Endothelial cell (in vitro differentiated cells): Measurements from ENCODE around the gene CCDC63. TPM values are rescaled to one million over a fixed set of nuclear protein-coding genes. Genes with fewer than 3 reads are reported as not detected.
A peak's percentile ranks its signal among the peaks of the same experiment; 100 is the strongest.

Experiments
- DNase-seq: peaks from one replicate; pipeline ENCODE4 v3.0.0; 2021; ENCODE audit warnings: low spot score
- H3K27ac Mint-ChIP-seq: one replicate; pipeline ENCODE4 v1.8.0; 2021; ENCODE audit warnings: mixed read lengths, inconsistent platforms; ENCODE audit not compliant: unreplicated experiment
- H3K27me3 Mint-ChIP-seq: one replicate; pipeline ENCODE4 v1.8.0; 2021; ENCODE audit warnings: mild to moderate bottlenecking, moderate library complexity, mixed read lengths, inconsistent platforms; ENCODE audit not compliant: unreplicated experiment
- H3K36me3 Mint-ChIP-seq: one replicate; pipeline ENCODE4 v1.8.0; 2021; ENCODE audit warnings: mild to moderate bottlenecking, low read depth, mixed read lengths, inconsistent platforms; ENCODE audit not compliant: unreplicated experiment
- H3K4me1 Mint-ChIP-seq: one replicate; pipeline ENCODE4 v1.8.0; 2021; ENCODE audit warnings: mild to moderate bottlenecking, mixed read lengths, inconsistent platforms; ENCODE audit not compliant: unreplicated experiment
- H3K4me3 Mint-ChIP-seq: one replicate; pipeline ENCODE4 v1.8.0; 2021; ENCODE audit warnings: mild to moderate bottlenecking, mixed read lengths, inconsistent platforms; ENCODE audit not compliant: unreplicated experiment
- H3K9me3 Mint-ChIP-seq: one replicate; pipeline ENCODE4 v1.8.0; 2021; ENCODE audit warnings: mixed read lengths, inconsistent platforms; ENCODE audit not compliant: unreplicated experiment
- total RNA-seq: library from RNA; stranded (reverse); fragmentation: NEBNext Ultra II Directional; extraction: Animal tissue kit (Norgen Biotek cat#: 25700); gene quantifications from one replicate; pipeline ENCODE4 v1.2.1, GENCODE V29; 2021; ENCODE audit not compliant: unreplicated experiment
- TF ChIP-seq, protein P1 (sequence below): fragments of 200-600 bp; sonication (generic); IDR thresholded peaks from one replicate; pipeline ENCODE4 v1.5.0; 2021; ENCODE audit warnings: antibody characterized with exemption; ENCODE audit not compliant: unreplicated experiment

Gene CCDC63
- total RNA-seq, 1 donor from 2014 or later = 0.36 TPM

DNA sequence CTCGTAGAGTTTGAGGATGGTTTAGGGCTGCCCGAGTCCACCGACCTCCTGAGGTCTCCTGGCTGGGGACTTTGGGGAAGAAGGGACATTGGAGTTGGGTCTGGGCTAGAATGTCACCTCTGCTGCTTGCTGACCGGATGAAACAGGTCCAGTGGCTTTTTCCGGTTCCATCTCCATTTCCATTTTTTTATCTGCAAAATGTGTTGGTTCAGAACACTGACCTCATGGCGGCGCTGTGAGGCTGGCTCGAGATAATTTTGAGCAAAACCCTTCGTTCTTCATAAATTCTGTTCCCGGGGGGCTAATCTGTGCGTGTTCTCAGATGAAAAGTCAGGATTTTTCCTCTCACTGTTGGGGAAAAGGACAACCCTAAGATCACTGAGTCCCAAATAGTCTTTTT is 85.3 kb downstream of the CCDC63 start:
- Mint-ChIP-seq H3K4me1 (no peaks in the 10 kb centered on the region), H3K9me3 (no peaks in the 10 kb centered on the region), H3K27ac (no peak overlapping the region), H3K27me3 (peaks cover 4% of the 10 kb centered on the region), H3K4me3 (no peak overlapping the region), H3K36me3 (no peaks in the 10 kb centered on the region)
- peak; percentile 27 for DNase-seq
- TF ChIP-seq, protein P1, sequence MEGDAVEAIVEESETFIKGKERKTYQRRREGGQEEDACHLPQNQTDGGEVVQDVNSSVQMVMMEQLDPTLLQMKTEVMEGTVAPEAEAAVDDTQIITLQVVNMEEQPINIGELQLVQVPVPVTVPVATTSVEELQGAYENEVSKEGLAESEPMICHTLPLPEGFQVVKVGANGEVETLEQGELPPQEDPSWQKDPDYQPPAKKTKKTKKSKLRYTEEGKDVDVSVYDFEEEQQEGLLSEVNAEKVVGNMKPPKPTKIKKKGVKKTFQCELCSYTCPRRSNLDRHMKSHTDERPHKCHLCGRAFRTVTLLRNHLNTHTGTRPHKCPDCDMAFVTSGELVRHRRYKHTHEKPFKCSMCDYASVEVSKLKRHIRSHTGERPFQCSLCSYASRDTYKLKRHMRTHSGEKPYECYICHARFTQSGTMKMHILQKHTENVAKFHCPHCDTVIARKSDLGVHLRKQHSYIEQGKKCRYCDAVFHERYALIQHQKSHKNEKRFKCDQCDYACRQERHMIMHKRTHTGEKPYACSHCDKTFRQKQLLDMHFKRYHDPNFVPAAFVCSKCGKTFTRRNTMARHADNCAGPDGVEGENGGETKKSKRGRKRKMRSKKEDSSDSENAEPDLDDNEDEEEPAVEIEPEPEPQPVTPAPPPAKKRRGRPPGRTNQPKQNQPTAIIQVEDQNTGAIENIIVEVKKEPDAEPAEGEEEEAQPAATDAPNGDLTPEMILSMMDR = peak; percentile 42

DNA sequence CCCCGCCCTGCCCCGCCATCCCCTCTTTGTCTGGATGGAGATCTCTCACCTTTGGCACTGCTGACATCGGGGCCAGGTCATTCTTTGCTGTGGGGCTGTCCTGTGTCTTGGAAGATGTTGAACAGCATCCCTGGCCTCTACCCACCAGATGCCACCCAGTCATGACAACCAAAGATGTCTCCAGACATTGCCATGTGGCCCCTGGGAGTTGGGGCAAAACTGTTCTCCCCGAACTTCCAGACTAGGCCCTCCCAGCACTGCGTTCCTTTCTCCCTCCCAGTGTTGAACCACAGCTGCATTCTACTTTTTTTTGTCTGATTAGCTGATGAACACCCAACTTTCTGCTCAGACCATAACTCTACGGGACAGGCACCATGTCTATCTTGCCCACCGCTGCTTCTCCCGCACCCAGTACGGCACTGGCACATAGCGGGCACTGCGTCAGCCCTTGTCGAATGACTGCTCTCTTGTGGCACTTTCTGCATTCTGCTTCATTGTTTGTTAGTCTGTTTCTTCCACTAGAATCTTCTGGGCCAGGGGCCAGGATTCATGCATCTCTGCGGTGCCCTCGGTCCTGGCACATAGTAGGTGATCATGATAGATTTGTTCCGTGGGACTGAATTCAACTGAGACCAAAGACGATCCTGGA is 86.7 kb downstream of the CCDC63 start:
- H3K4me1 Mint-ChIP-seq = peaks cover 3% of the 10 kb centered on the region
- no peaks in the 10 kb centered on the region for H3K36me3 Mint-ChIP-seq
- TF ChIP-seq, protein P1 = no peak
- DNase-seq = no peak
- no peak overlapping the region for H3K27ac Mint-ChIP-seq
- H3K4me3 Mint-ChIP-seq = no peak overlapping the region
- peaks cover 7% of the 10 kb centered on the region for H3K27me3 Mint-ChIP-seq
- no peaks in the 10 kb centered on the region for H3K9me3 Mint-ChIP-seq

DNA sequence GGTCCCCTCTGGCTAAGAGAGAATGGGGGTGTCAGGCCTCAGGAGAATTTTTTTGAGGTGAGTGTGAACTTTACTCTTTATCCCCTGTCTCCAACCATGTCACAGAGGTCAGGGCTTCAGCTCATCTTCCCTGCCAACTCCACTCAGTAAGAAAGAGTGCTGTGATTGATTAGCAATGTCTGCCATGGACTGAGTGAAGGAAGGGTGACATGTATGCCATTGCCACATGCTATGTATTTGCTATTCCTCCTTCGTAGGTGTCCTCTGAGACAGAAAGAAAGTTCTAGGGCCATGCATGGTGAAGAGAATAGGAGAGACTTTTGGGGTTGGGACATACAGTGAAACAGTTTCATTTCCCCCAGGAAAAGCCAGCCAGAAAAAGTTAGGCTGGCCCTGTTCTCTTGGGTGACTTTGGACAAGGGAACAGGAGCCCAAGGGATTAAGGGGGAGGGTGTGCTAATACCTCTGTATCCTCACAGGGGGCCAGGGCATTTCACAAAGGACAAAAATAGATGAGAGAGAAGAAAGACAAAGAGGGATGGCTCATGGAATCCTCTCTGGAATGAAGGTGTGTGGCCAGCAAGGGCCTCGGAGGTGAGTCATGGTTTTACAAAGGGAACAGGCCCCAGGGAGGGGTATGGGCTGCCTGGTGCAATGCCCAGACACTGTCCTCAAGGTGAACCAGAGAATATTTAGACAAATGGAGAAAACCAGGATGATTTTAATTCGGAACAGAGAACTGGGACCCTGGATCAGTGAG is 87.5 kb downstream of the CCDC63 start:
- no peak for DNase-seq
- H3K27ac Mint-ChIP-seq = no peak overlapping the region
- H3K36me3 Mint-ChIP-seq = no peaks in the 10 kb centered on the region
- no peak overlapping the region for H3K4me3 Mint-ChIP-seq
- no peaks in the 10 kb centered on the region for H3K9me3 Mint-ChIP-seq
- TF ChIP-seq, protein P1 = no peak
- peaks cover 7% of the 10 kb centered on the region for H3K27me3 Mint-ChIP-seq
- peaks cover 3% of the 10 kb centered on the region for H3K4me1 Mint-ChIP-seq

DNA sequence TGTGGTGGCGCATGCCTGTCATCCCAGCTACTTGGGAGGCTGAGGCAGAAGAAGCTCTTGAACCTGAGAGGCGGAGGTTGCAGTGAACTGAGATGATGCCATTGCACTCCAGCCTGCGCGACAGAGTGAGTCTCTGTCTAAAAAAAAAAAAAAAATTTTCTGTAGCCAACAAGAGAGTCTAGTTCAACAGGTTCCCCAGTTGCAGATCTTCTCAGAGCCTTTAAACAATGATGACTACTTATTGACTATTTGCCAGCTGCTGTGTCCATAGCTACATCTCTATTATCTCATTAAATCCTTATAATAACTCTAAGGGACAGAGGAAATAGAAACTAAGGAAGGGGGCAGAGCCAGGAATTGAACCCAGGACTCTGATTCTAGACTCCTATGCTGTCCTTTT is 88.8 kb downstream of the CCDC63 start:
- no peak overlapping the region for H3K4me3 Mint-ChIP-seq
- peaks cover 3% of the 10 kb centered on the region for H3K4me1 Mint-ChIP-seq
- TF ChIP-seq, protein P1 = no peak
- no peaks in the 10 kb centered on the region for H3K9me3 Mint-ChIP-seq
- H3K27ac Mint-ChIP-seq = no peak overlapping the region
- DNase-seq = no peak
- no peaks in the 10 kb centered on the region for H3K36me3 Mint-ChIP-seq
- H3K27me3 Mint-ChIP-seq = peaks cover 7% of the 10 kb centered on the region
